ENCODE measurements around the gene AP3M1.

AP3M1 gene

GRCh38 chr10:74077416-74077815, 73.2 kb downstream of the AP3M1 start:
- DNase-seq, result no peak

GRCh38 chr10:74076961-74077360, 73.7 kb downstream of the AP3M1 start:
- DNase-seq, result no peak

- DNase-seq, result no peak
Measured at GRCh38 chr10:74075906-74076305, 74.7 kb downstream of the AP3M1 start.

DNA sequence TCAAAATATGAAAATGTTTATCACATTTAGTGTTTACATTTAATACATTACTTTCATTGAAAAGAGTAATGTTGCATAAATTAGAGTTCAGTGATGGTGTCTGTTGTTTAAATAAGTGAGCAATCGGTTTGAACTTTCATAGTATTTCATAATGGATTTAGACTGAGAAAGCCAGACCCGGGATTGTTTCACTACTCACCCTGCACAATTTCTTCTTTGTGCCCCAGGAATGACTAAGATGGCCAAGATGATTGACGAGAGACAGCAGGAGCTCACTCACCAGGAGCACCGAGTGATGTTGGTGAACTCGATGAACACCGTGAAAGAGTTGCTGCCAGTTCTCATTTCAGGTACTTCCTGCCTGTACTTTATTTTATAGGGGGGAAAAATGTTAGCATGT, 78.1 kb downstream of the AP3M1 start:
- DNase-seq, result no peak

DNA sequence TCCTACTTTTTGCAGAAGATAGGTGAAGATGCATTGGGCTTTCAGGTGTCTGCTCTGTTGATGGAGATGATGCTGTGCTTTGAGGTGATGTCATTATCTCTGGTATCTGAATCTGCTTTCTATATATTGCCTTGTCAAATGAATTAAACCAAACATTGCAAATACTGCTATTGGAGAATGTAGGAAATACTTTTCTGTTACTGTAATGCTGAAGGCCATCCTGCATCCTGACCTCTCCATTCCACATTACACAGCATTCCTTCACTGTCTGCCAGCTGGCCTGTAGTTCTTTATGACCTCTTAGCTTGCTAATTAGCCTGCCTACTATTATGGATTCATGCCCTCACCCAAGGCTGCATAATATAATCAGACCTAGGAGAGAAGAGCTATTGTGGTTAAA, 79.5 kb downstream of the AP3M1 start:
- DNase-seq, result no peak
